IMR-90 (cell line): ENCODE measurements around the gene ERBB4. TPM values are rescaled to one million over a fixed set of nuclear protein-coding genes. Genes with fewer than 3 reads are reported as not detected.

Experiments used
- ATAC-seq: fragments of 200-7000 bp; cut with Tn5 transposase; 2 replicates; pipeline ENCODE4 v1.9.1; 2020; ENCODE audit warnings: low read depth, mild to moderate bottlenecking, moderate library complexity
- BruUV-seq: library from RNA; stranded (reverse); fragments of 400-500 nt; replicated peaks from 2 replicates; lab custom pipeline; 2021; lab: Mats Ljungman, UMichigan
- CTCF ChIA-PET: fragments of 300-600 bp; formaldehyde crosslinking; extraction: SDS; loops from one replicate; lab custom pipeline; 2021; ENCODE audit warnings: antibody characterized with exemption; lab: Yijun Ruan, JAX
- POLR2A ChIA-PET: fragments of 300-600 bp; sonication (Branson Sonifier 250); formaldehyde crosslinking; loops from one replicate; lab custom pipeline; 2022; ENCODE audit warnings: antibody characterized with exemption; ENCODE audit not compliant: unreplicated experiment; lab: Charles Lee
- DNase-seq: peaks from one replicate; pipeline ENCODE4 v3.0.0; 2013
- H2AFZ ChIP-seq: replicated peaks from 2 replicates; pipeline ENCODE3; 2013; ENCODE audit warnings: low read length, mild to moderate bottlenecking; ENCODE audit not compliant: poor library complexity
- H2AK5ac ChIP-seq: 2 replicates; pipeline ENCODE4 v1.6.1; 2013; ENCODE audit warnings: low read depth, low read length, inconsistent platforms
- H2AK9ac ChIP-seq: replicated peaks from 2 replicates; pipeline ENCODE3; 2013; ENCODE audit warnings: mild to moderate bottlenecking, low read depth, low read length, moderate library complexity; ENCODE audit not compliant: poor library complexity
- H2BK120ac ChIP-seq: 2 replicates; pipeline ENCODE4 v1.6.1; 2013; ENCODE audit warnings: low read depth, low read length, inconsistent platforms
- H2BK15ac ChIP-seq: 3 replicates; pipeline ENCODE4 v1.6.1; 2013; ENCODE audit warnings: low read depth, low read length, inconsistent platforms
- H2BK20ac ChIP-seq: 2 replicates; pipeline ENCODE4 v1.6.1; 2013; ENCODE audit warnings: low read depth, mild to moderate bottlenecking, inconsistent platforms, low read length, moderate library complexity
- H2BK5ac ChIP-seq: 2 replicates; pipeline ENCODE4 v1.6.1; 2013; ENCODE audit warnings: mild to moderate bottlenecking, low read depth, low read length, inconsistent platforms; ENCODE audit not compliant: poor library complexity, severe bottlenecking
- H3K14ac ChIP-seq: replicated peaks from 2 replicates; pipeline ENCODE4 v1.6.1; 2013; ENCODE audit warnings: low read depth, low read length, inconsistent platforms
- H3K18ac ChIP-seq: 2 replicates; pipeline ENCODE4 v1.6.1; 2013; ENCODE audit warnings: low read depth, low read length, control low read depth
- H3K23ac ChIP-seq: 2 replicates; pipeline ENCODE4 v1.6.1; 2013; ENCODE audit warnings: low read depth, low read length, inconsistent platforms
- H3K27ac ChIP-seq: 2 replicates; pipeline ENCODE4 v1.5.1; 2013; ENCODE audit warnings: mild to moderate bottlenecking, control low read depth, low read length; ENCODE audit not compliant: insufficient read depth
- H3K27me3 ChIP-seq: 2 replicates; pipeline ENCODE4 v1.6.1; 2013; ENCODE audit warnings: low read length; ENCODE audit not compliant: control insufficient read depth, insufficient read depth
- H3K36me3 ChIP-seq: 2 replicates; pipeline ENCODE4 v1.6.1; 2013; ENCODE audit warnings: low read length, mixed read lengths; ENCODE audit not compliant: control insufficient read depth, insufficient read depth
- H3K4ac ChIP-seq: 2 replicates; pipeline ENCODE4 v1.6.1; 2013; ENCODE audit warnings: low read depth, low read length, inconsistent platforms
- H3K4me1 ChIP-seq: 2 replicates; pipeline ENCODE4 v1.6.1; 2013; ENCODE audit warnings: low read length, mixed read lengths; ENCODE audit not compliant: control insufficient read depth, insufficient read depth
- H3K4me2 ChIP-seq: 2 replicates; pipeline ENCODE4 v1.6.1; 2013; ENCODE audit warnings: low read depth, mild to moderate bottlenecking, control low read depth, low read length, moderate library complexity
- H3K4me3 ChIP-seq: 2 replicates; pipeline ENCODE4 v1.5.1; 2013; ENCODE audit warnings: low read depth, mild to moderate bottlenecking, control low read depth, low read length, moderate library complexity; ENCODE audit not compliant: insufficient read depth
- H3K56ac ChIP-seq: 2 replicates; pipeline ENCODE4 v1.6.1; 2013; ENCODE audit warnings: low read length, inconsistent platforms; ENCODE audit not compliant: insufficient read depth; ENCODE audit errors: extremely low read depth
- H3K79me1 ChIP-seq, 2 experiments: 2 replicates each; pipeline ENCODE4 v1.6.1; 2013; ENCODE audit warnings: low read length in 2 of 2, inconsistent platforms in 1 of 2, low read depth in 1 of 2
- H3K9ac ChIP-seq: 2 replicates; pipeline ENCODE4 v1.6.1; 2013; ENCODE audit warnings: low read depth, low read length, control low read depth
- H3K9me1 ChIP-seq: 2 replicates; pipeline ENCODE4 v1.6.1; 2013; ENCODE audit warnings: low read length, inconsistent platforms; ENCODE audit not compliant: insufficient read depth
- H3K9me3 ChIP-seq: 2 replicates; pipeline ENCODE4 v1.6.1; 2013; ENCODE audit warnings: low read length; ENCODE audit not compliant: control insufficient read depth, insufficient read depth
- H4K20me1 ChIP-seq: 2 replicates; pipeline ENCODE4 v1.6.1; 2013; ENCODE audit warnings: low read length, inconsistent platforms; ENCODE audit not compliant: insufficient read depth
- H4K5ac ChIP-seq: 2 replicates; pipeline ENCODE4 v1.6.1; 2013; ENCODE audit warnings: mild to moderate bottlenecking, low read depth, low read length, control low read depth
- H4K8ac ChIP-seq, 2 experiments: 2 replicates each; pipeline ENCODE4 v1.6.1; 2013; ENCODE audit warnings: low read depth in 2 of 2, low read length in 2 of 2, control low read depth in 1 of 2, inconsistent platforms in 1 of 2
- H4K91ac ChIP-seq: 2 replicates; pipeline ENCODE4 v1.6.1; 2013; ENCODE audit warnings: low read depth, low read length, inconsistent platforms; ENCODE audit not compliant: insufficient read depth
- BHLHE40 ChIP-seq: fragments of 150-350 bp; IDR thresholded peaks from 2 replicates; pipeline ENCODE4 v1.6.1; 2016; ENCODE audit warnings: mild to moderate bottlenecking, low read depth, low read length
- CEBPB ChIP-seq: IDR thresholded peaks from 2 replicates; pipeline ENCODE4 v1.6.1; 2012; ENCODE audit warnings: low read depth, low read length, improper control_type of control experiment
- CHD1 ChIP-seq: IDR thresholded peaks from 2 replicates; pipeline ENCODE4 v1.6.1; 2012; ENCODE audit warnings: low read depth, low read length, improper control_type of control experiment
- CTCF ChIP-seq: conservative IDR thresholded peaks from 2 replicates; pipeline ENCODE4 v1.5.1; 2012; ENCODE audit warnings: mild to moderate bottlenecking, low read depth, low read length, improper control_type of control experiment
- ELK1 ChIP-seq: fragments of 150-350 bp; IDR thresholded peaks from 2 replicates; pipeline ENCODE4 v1.6.1; 2016; ENCODE audit warnings: low read depth, mild to moderate bottlenecking, low read length, moderate library complexity, borderline replicate concordance
- FOS ChIP-seq: fragments of 150-350 bp; IDR thresholded peaks from 2 replicates; pipeline ENCODE4 v1.6.1; 2016; ENCODE audit warnings: low read depth, low read length
- MAFK ChIP-seq: IDR thresholded peaks from 2 replicates; pipeline ENCODE4 v1.6.1; 2012; ENCODE audit warnings: low read depth, low read length, improper control_type of control experiment
- MXI1 ChIP-seq: IDR thresholded peaks from 2 replicates; pipeline ENCODE4 v1.6.1; 2012; ENCODE audit warnings: low read depth, mild to moderate bottlenecking, low read length, moderate library complexity, borderline replicate concordance
- NFE2L2 ChIP-seq: fragments of 150-350 bp; IDR thresholded peaks from 2 replicates; pipeline ENCODE4 v1.6.1; 2016; ENCODE audit warnings: low read depth, mild to moderate bottlenecking, low read length
- POLR2A ChIP-seq: IDR thresholded peaks from 2 replicates; pipeline ENCODE4 v1.6.1; 2012; ENCODE audit warnings: mild to moderate bottlenecking, low read depth, low read length
- RAD21 ChIP-seq: IDR thresholded peaks from 2 replicates; pipeline ENCODE4 v1.6.1; 2012; ENCODE audit warnings: low read length, improper control_type of control experiment
- RFX5 ChIP-seq: IDR thresholded peaks from 2 replicates; pipeline ENCODE4 v1.8.0; 2012; ENCODE audit warnings: low read depth, mild to moderate bottlenecking, low read length, moderate library complexity
- SMC3 ChIP-seq: fragments of 150-350 bp; IDR thresholded peaks from 2 replicates; pipeline ENCODE4 v1.6.1; 2016; ENCODE audit warnings: low read depth, mild to moderate bottlenecking, antibody characterized with exemption, low read length, moderate library complexity
- USF2 ChIP-seq: fragments of 150-350 bp; IDR thresholded peaks from 2 replicates; pipeline ENCODE4 v1.6.1; 2017; ENCODE audit warnings: mild to moderate bottlenecking, antibody characterized with exemption, low read length, low read depth
- WGBS, 2 experiments: methylation state at CpG; one replicate each; pipeline versions ENCODE4 v1.1.5 to v1.1.7; 2013; ENCODE audit warnings: missing lambda C conversion rate in 2 of 2; ENCODE audit not compliant: insufficient read length in 1 of 2; ENCODE audit errors: extremely low coverage in 2 of 2; 5-methylcytosine and 5-hydroxymethylcytosine counted together
- dilution Hi-C: fragments of 300-500 bp; cut with HindIII; formaldehyde crosslinking; loops from one replicate; pipeline ENCODE4 v1.14.3; 2018; ENCODE audit warnings: low sequenced_read_pairs; ENCODE audit not compliant: unreplicated experiment
- in situ Hi-C: fragments of 300-500 bp; cut with MboI; formaldehyde crosslinking; loops from 3 replicates; pipeline ENCODE4 v1.14.3; 2019; ENCODE audit warnings: low sequenced_read_pairs, inconsistent platforms, mixed read lengths
- intact Hi-C: fragments of 100-400 bp; cut with micrococcal nuclease; formaldehyde crosslinking; loops from 2 replicates; pipeline ENCODE4 v1.10.0; 2022
- polyA plus RNA-seq, 3 experiments: library from polyadenylated mRNA; depleted of rRNA; stranded (reverse); fragments of >200 nt; gene quantifications; 2 replicates each; pipeline ENCODE4 v1.2.3, GENCODE V29; 2012; ENCODE audit warnings: low replicate concordance in 1 of 3
- total RNA-seq: library from RNA; depleted of rRNA; stranded (reverse); fragments of >200 nt; gene quantifications from 2 replicates; pipeline ENCODE4 v1.2.3, GENCODE V29; 2012

Gene ERBB4
- total and polyA plus RNA-seq, 2 of the 4 experiments (the other 2 are of a cell fraction), result not detected

- no peak overlapping the region for H2BK15ac ChIP-seq
- no peak overlapping the region for H2AK9ac ChIP-seq
- no peak overlapping the region for H4K8ac ChIP-seq
- no peak overlapping the region for H3K23ac ChIP-seq
- no peak overlapping the region for H2BK20ac ChIP-seq
- H2AK5ac ChIP-seq, result no peak overlapping the region
- WGBS, 2 experiments, result no CpG with 5 or more reads among the region's 7 CpGs
- no peak overlapping the region for H3K4ac ChIP-seq
- in situ Hi-C loops, result no loop called here
- H2AFZ ChIP-seq, result no peak overlapping the region
- no peak overlapping the region for H3K4me3 ChIP-seq
- no peaks in the 10 kb centered on the region for H3K4me1 ChIP-seq
- H4K5ac ChIP-seq, result no peak overlapping the region
- DNase-seq, result no peak
- no peaks in the 10 kb centered on the region for H3K9me1 ChIP-seq
- H4K20me1 ChIP-seq, result no peaks in the 10 kb centered on the region
- ChIA-PET POLR2A (no interaction called here), CTCF (interaction anchor here (0.6 to 1.2 kb wide), 2 partner anchors 9 to 363 kb away, joined by 3 to 4 read pairs; no protein-coding TSS in a partner anchor)
- TF ChIP-seq MXI1, result no peak
- TF ChIP-seq SMC3, result no peak
- no peak for TF ChIP-seq RFX5
- TF ChIP-seq NFE2L2, result no peak
- no peak for TF ChIP-seq BHLHE40
- no peak for TF ChIP-seq CEBPB
- TF ChIP-seq RAD21, result no peak
- TF ChIP-seq ELK1, result no peak
- no peak for TF ChIP-seq MAFK
- TF ChIP-seq POLR2A, result no peak
- TF ChIP-seq CTCF, result no peak
- no peak for TF ChIP-seq FOS
- no peak for TF ChIP-seq CHD1
- no peak for TF ChIP-seq USF2
- ATAC-seq, result no peak
- peaks cover 3% of the 10 kb centered on the region; the same call in 1 of the 2 replicates for H3K9me3 ChIP-seq
- H3K27ac ChIP-seq, result no peak overlapping the region
- H2BK5ac ChIP-seq, result no peak overlapping the region
- no peak overlapping the region for H4K91ac ChIP-seq
- no peak overlapping the region for H3K14ac ChIP-seq
- no peak overlapping the region for H3K9ac ChIP-seq
- no peak overlapping the region for H3K56ac ChIP-seq
- H2BK120ac ChIP-seq, result no peak overlapping the region
- intact Hi-C loops, result no loop called here
- no TSS peak for BruUV-seq
- H3K4me2 ChIP-seq, result no peak overlapping the region
- no peaks in the 10 kb centered on the region for H3K79me1 ChIP-seq
- dilution Hi-C loops, result no loop called here
- H3K36me3 ChIP-seq, result no peaks in the 10 kb centered on the region
- H3K27me3 ChIP-seq, result no peaks in the 10 kb centered on the region
- no peak overlapping the region for H3K18ac ChIP-seq
Observed at GRCh38 chr2:212109792-212110680, 428.6 kb downstream of the ERBB4 start.
